HG03521 (cell line): ENCODE data around the gene UROD.
"Not testable (repeated sequence)": the region's sequence is repeated elsewhere in the genome, so short reads cannot be mapped to it uniquely, and the experiment has no call there.

Source experiments
- ATAC-seq: cut with Tn5 transposase; IDR thresholded peaks from one replicate; pipeline ENCODE4 v1.9.1; 2021; ENCODE audit warnings: mild to moderate bottlenecking, moderate library complexity; ENCODE audit not compliant: unreplicated experiment

The UROD gene

DNA sequence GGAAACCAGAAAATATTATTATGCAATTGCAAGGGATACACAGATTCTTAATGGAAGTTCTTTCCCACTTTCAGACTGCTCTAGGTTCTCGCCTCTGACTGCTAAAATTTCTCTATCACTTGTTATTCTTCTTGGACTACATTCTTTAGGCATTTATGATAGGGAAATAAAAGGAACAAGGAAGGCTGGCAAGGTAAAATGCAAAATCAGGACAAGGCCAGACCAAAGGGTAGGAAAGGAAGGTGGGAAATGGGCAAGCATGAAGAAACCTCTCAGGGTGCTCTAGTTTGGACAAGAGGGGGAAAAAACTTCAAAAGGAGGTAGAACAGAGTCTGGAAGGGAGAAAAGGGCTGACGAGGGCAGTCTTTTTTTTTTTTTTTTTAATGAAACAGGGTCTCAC is 26.2 kb downstream of the UROD start:
- ATAC-seq = no peak

DNA sequence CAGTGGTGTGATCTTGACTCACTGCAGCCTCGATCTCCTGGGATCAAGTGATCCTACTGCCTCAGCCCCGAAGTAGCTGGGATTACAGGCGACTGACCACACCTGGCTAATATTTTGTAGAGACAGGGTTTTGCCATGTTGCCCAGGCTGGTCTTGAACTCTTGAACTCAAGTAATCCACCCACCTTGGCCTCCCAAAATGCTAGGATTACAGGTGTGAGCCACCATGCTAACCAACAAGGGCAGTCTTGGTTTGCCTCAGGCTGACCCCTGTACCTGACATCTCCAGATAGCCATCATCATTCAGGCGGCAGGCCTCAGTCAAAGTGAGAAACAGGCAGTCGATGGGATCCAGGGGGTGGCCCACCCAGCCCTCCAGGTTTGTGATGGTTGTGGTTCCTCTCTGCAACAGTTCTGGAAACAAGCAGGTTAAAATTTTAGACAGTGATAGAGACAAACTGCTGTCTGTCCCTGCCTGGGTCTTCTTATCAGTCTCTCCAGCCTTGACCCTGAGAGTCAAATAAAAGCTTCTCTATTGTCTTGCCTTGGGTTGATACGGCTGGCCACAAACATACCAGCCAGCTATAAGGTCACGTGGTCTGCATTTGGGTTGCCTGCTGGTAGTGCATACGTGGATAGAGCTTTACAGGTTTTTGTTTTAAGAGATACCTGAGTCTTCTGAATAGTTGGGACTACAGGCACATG is 26.8 kb downstream of the UROD start:
- ATAC-seq = no peak

DNA sequence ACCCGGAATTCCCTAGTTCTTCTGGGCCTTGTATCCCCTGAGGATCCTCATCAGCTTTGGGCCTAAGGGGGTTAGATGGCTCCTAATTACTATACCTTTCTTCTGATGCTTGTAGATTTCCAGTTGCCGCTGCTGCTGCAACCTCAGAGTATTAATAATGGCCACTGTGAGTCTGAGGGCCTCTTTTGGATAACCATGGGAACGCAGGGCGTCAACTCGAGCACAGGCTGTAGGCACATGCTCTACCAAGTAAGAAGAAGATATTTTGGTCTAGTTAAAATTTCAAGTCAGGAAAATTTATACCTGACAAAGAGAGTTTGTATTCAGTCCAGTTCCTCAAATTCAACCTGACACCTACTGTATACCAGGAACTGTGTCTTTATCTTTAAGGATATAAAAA is 28.2 kb downstream of the UROD start:
- no peak for ATAC-seq

DNA sequence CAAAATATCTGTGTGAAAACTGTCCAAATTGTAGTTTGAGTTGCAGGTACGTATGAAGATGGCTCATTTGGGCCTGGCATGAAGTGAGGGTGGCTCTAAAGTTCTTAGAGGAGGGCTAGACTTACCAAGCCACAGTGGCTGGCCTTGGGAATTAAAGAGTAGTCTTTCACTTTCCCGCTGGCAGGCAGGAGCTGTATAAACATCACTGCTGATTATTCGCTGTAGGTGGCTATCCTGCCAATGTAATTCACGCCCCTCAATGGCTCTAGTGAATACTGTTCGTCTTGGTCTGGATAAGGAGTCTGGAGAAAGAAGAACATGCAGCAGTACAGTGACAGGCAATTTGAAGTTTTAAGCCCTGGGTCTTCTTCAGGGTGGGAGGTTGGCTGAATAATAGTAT is 31.0 kb downstream of the UROD start:
- no peak for ATAC-seq

GRCh38 chr1:45044916-45045315 is 32.9 kb downstream of the UROD start:
- ATAC-seq = no peak

GRCh38 chr1:45047032-45047431 is 35.0 kb downstream of the UROD start:
- ATAC-seq = no peak

DNA sequence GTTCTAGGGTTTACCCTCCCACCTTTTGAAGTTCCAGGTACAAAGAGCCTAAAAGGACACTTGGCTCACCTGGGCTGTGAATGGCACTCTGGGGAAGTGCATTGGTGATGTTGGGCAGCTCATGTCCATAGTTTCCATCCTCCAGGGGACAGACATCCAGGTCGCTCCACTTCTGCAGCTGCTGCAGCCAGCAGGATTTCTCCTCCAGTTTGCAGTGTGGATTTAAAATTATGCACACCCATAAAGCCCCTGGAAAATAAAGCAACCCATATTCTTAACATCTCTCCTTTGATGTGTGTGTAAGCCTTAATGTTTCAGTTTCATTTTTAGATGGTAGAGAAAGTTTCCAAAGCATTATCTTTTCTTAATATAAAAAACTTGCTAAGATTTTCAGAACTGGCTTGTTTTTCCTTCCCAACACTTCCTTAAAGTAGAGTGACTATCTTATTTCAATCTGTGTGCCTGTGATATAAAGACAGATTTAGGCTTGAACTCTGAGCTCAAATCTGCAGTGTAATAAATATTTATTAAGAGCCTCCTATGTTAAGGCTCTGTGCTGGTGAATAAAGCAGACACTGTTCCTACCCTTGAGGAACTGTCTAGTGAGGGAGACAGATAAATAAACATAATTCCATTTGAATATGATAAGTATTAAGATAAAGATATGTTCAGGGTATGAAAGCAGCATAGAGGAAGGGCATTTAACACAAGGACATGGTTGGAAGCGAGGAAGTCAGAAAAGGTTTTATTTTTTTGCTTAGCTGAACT is 39.1 kb downstream of the UROD start:
- no peak for ATAC-seq

- no peak for ATAC-seq
These were observed 45.5 kb downstream of the UROD start for GRCh38 chr1:45057542-45057941.

DNA sequence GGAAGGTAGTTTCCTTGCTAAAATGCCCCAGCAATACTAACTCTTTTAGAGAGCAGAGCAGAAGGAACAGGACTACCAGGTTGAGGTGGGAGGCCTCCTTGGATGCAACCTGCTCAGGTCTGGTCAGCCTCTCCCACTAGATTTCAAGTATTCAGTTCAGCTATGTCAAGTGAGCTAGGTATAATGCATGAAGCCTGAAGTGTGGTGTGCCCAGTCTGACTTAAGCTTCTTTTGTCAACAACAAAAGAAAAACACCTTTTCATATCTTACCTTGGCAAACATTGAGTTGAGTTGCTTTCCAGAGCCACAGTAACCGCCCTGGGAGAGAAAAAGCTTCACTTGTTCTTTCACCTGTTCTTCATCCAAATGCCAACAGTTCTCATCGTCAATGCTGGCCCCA is 47.8 kb downstream of the UROD start:
- ATAC-seq = no peak

- not testable (repeated sequence) for ATAC-seq
These were observed 50.4 kb downstream of the UROD start for GRCh38 chr1:45062463-45062862.

GRCh38 chr1:45065083-45065482 is 53.0 kb downstream of the UROD start:
- no peak for ATAC-seq
